ENCODE data around the gene SYNGR2. TPM values are rescaled to one million over a fixed set of nuclear protein-coding genes. Genes with fewer than 3 reads are reported as not detected.
"Not testable (repeated sequence)": the region's sequence is repeated elsewhere in the genome, so short reads cannot be mapped to it uniquely, and the experiment has no call there.

SYNGR2 gene
- polyA plus RNA-seq, 1 donor (not counting 4 experiments of a cell fraction or from before 2014, with no cell fraction given): 103 TPM

DNA sequence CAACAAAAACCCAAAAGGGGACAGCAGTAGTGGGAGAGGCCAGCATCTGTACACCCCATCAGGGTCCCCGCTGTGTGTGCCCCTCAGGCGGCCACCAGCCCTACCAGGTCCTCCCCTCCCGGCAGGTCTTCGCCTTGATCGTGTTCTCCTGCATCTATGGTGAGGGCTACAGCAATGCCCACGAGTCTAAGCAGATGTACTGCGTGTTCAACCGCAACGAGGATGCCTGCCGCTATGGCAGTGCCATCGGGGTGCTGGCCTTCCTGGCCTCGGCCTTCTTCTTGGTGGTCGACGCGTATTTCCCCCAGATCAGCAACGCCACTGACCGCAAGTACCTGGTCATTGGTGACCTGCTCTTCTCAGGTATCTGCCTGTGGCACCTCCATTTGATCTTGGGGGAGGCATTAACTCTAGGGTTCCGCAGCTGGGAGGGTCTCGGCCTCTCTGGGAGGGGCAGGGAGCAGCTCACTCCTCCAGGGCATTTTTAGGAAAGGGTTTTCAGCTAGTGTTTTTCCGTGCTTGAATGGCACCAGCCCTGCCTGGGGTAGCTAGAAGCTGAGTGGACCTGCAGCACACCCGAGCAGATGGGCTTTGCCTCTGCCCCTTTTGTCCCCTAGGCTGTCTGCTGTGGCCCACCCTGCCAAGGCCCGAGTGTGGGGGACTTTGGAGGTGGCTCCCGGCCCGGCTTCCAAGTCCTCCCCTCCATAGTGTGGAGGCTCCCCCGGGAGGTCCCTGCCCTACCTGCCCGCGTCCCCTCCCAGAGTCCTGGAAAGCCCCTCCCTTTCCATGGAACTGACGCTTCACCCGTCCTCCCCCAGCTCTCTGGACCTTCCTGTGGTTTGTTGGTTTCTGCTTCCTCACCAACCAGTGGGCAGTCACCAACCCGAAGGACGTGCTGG, 2.6 kb downstream of the SYNGR2 start:
- TF ChIP-seq, protein P1, sequence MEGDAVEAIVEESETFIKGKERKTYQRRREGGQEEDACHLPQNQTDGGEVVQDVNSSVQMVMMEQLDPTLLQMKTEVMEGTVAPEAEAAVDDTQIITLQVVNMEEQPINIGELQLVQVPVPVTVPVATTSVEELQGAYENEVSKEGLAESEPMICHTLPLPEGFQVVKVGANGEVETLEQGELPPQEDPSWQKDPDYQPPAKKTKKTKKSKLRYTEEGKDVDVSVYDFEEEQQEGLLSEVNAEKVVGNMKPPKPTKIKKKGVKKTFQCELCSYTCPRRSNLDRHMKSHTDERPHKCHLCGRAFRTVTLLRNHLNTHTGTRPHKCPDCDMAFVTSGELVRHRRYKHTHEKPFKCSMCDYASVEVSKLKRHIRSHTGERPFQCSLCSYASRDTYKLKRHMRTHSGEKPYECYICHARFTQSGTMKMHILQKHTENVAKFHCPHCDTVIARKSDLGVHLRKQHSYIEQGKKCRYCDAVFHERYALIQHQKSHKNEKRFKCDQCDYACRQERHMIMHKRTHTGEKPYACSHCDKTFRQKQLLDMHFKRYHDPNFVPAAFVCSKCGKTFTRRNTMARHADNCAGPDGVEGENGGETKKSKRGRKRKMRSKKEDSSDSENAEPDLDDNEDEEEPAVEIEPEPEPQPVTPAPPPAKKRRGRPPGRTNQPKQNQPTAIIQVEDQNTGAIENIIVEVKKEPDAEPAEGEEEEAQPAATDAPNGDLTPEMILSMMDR (optimal IDR thresholded peaks at IDR 0.05 in 1 of 3, IDR thresholded peaks at IDR 0.05 in 1 of 3, conservative IDR thresholded peaks at IDR 0.05 in 1 of 3; ENCODE audit: extremely low read depth in 1 of 3, insufficient read depth in 2 of 3, low read length in 3 of 3): no peak
- TF ChIP-seq EZH2 (IDR thresholded peaks at IDR 0.05; ENCODE audit: low read length): no peak
- H3K9me3 ChIP-seq (ENCODE audit: control insufficient read depth, low read depth, low read length): no peaks in the 10 kb centered on the region
- H4K20me1 ChIP-seq (ENCODE audit: control insufficient read depth, extremely low read depth, insufficient read depth, low read length): no peaks in the 10 kb centered on the region
- no peak for DNase-seq (ENCODE audit: low read depth, low spot score)
- H2AFZ ChIP-seq (ENCODE audit: control insufficient read depth, low read length): no peak overlapping the region
- FAIRE-seq: no peak
- H3K4me3 ChIP-seq (ENCODE audit: control insufficient read depth in 2 of 3, extremely low read depth in 1 of 3, insufficient read depth in 2 of 3, low read depth in 1 of 3, low read length in 3 of 3): no peak overlapping the region
- dilution Hi-C loops (cut with MboI; ENCODE audit: extremely low pct_ligation_motif_present, low sequenced_read_pairs): no loop called here
- peaks cover 16 to 17% of the 10 kb centered on the region in 2 experiments for H3K36me3 ChIP-seq (ENCODE audit: control insufficient read depth in 2 of 2, extremely low read depth in 1 of 2, insufficient read depth in 2 of 2, low read length in 2 of 2)
- H3K27me3 ChIP-seq (ENCODE audit: control insufficient read depth, extremely low read depth, insufficient read depth, low read length): no peaks in the 10 kb centered on the region
- no peaks in the 10 kb centered on the region for H3K79me2 ChIP-seq (ENCODE audit: control insufficient read depth, insufficient read depth, low read length)
- H3K9me1 ChIP-seq (ENCODE audit: control insufficient read depth, extremely low read depth, insufficient read depth, low read length): no peaks in the 10 kb centered on the region
- no peak overlapping the region for H3K27ac ChIP-seq (ENCODE audit: control insufficient read depth, insufficient read depth, low read length)
- no peak overlapping the region for H3K9ac ChIP-seq (ENCODE audit: control insufficient read depth, extremely low read depth, insufficient read depth, low read length)
- peaks cover 22% of the 10 kb centered on the region for H3K4me1 ChIP-seq (ENCODE audit: control insufficient read depth, extremely low read depth, insufficient read depth, low read length)
- no peak overlapping the region for H3K4me2 ChIP-seq (ENCODE audit: control insufficient read depth, extremely low read depth, insufficient read depth, low read depth, low read length)

DNA sequence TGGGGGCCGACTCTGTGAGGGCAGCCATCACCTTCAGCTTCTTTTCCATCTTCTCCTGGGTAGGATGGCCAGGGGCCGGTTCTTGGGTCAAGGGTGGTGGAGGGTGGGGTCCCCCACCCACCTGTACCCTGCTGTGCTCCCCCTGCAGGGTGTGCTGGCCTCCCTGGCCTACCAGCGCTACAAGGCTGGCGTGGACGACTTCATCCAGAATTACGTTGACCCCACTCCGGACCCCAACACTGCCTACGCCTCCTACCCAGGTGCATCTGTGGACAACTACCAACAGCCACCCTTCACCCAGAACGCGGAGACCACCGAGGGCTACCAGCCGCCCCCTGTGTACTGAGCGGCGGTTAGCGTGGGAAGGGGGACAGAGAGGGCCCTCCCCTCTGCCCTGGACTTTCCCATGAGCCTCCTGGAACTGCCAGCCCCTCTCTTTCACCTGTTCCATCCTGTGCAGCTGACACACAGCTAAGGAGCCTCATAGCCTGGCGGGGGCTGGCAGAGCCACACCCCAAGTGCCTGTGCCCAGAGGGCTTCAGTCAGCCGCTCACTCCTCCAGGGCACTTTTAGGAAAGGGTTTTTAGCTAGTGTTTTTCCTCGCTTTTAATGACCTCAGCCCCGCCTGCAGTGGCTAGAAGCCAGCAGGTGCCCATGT, 3.3 kb downstream of the SYNGR2 start:
- H2AFZ ChIP-seq (ENCODE audit: control insufficient read depth, low read length); FAIRE-seq; H4K20me1 ChIP-seq (ENCODE audit: control insufficient read depth, extremely low read depth, insufficient read depth, low read length); H3K9ac ChIP-seq (ENCODE audit: control insufficient read depth, extremely low read depth, insufficient read depth, low read length); dilution Hi-C loops (cut with MboI; ENCODE audit: extremely low pct_ligation_motif_present, low sequenced_read_pairs); H3K9me1 ChIP-seq (ENCODE audit: control insufficient read depth, extremely low read depth, insufficient read depth, low read length); H3K4me3 ChIP-seq (ENCODE audit: control insufficient read depth in 2 of 3, extremely low read depth in 1 of 3, insufficient read depth in 2 of 3, low read depth in 1 of 3, low read length in 3 of 3); H3K4me2 ChIP-seq (ENCODE audit: control insufficient read depth, extremely low read depth, insufficient read depth, low read depth, low read length); DNase-seq (ENCODE audit: low read depth, low spot score); H3K27ac ChIP-seq (ENCODE audit: control insufficient read depth, insufficient read depth, low read length); H3K27me3 ChIP-seq (ENCODE audit: control insufficient read depth, extremely low read depth, insufficient read depth, low read length); H3K79me2 ChIP-seq (ENCODE audit: control insufficient read depth, insufficient read depth, low read length); H3K9me3 ChIP-seq (ENCODE audit: control insufficient read depth, low read depth, low read length): not testable (repeated sequence)
- Histone ChIP-seq H3K4me1 (ENCODE audit: control insufficient read depth, extremely low read depth, insufficient read depth, low read length) (peaks cover 22% of the 10 kb centered on the region), H3K36me3 (ENCODE audit: control insufficient read depth in 2 of 2, extremely low read depth in 1 of 2, insufficient read depth in 2 of 2, low read length in 2 of 2) (peaks cover 16 to 20% of the 10 kb centered on the region in 2 experiments)
